ENCODE measurements around the gene NCF1.
"Not testable (repeated sequence)": the region's sequence is repeated elsewhere in the genome, so short reads cannot be mapped to it uniquely, and the experiment has no call there.

The NCF1 gene

DNA sequence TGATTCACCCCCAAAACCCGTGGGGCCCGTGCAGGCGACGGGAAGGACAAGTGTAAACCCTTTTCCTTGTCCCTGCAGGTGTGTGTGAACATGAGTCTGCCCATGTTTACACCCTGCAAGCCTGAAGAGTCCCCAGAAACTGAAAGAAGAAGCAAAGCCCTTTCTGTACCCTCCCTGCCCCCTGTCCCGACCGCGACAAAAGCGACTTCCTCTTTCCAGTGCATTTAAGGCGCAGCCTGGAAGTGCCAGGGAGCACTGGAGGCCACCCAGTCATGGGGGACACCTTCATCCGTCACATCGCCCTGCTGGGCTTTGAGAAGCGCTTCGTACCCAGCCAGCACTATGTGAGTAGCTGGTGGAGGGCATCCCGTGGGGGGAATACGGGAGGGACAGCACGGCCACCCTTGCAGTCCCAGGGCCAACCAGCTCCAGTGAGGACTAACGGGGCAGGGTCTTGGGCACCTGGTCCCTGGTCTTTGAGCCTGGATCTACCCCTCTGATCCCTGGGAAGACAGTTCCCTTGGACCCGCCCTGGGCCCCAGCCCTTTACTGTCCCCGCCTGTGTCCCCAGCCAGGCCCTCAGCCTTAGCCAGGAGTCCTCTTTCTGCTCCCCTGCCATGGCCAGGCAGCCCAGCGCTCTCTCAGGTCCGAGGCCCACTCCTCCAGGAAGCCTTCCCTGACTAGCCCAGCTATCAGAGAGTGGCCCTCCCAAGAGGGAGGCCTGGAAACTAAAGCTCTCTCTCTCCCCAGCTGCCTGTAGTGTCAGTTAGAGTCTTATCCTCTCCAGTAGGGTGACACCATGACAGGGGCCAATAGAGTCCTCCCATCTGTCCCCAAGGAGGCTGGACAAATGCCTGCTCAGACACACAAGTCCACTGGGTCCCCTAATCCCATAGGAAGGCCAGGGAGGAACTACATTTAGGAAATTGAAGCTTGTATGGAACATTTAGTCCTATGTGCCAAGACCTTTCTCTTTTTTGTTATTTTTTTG lies at the start of gene NCF1:
Gene NCF1 (plus strand): TSS at position 252 of the 991 bp plus-strand sequence. CDS start 21 bp downstream, at position 273.
- not testable (repeated sequence) for DNase-seq

DNA sequence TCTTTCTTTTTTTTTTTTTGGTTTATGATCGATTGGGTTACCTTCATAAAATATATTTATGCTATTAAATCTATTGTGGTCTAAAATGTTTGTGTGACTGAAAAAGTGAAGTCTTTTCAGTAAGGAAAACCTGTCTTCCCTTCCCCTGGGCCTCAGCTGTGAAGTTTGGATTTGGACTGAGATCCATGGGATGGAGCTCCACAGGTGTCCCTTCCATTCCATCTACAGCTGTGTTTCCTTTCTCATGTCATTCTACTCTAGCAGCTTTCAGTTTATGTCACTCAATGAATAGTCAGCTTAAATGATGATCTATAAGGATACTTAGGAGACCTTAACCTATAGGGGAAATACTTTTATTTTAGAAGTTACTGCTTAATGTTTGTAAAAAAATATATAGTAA lies 48.0 kb upstream of the NCF1 start:
- DNase-seq = no peak

DNA sequence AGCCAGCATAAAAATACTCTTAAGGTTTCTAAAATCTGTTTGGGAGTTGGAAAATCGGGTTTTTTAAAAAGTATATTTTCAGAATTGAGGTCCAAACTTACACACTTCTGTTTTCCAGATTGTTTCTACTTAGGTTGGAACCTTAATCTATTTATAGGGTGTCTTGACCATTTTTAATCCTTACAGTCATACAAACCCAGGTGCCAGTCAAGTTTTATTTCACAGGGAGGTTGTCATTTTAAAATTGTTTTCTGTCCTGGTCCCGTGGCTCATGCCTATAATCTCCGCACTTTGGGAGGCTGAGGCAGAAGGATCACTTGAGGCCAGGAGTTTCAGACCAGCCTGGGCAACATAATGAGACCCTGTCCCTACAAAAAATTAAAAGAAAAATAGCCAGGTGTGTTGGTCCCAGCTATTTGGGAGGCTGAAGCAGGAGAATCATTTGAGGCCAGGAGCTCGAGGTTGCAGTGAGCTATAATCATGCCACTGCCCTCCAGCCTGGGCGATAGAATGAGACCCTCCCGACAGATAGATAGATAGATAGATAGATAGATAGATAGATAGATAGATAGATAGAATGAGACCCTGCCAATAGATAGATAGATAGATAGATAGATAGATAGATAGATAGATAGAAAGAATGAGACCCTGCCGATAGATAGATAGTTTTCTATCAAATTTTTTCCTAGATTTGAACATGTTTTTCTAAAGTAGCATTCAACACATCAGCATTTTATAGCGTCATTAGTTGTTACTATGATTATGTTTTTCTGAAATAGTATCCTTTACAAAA lies 47.3 kb upstream of the NCF1 start:
- no peak for DNase-seq

DNA sequence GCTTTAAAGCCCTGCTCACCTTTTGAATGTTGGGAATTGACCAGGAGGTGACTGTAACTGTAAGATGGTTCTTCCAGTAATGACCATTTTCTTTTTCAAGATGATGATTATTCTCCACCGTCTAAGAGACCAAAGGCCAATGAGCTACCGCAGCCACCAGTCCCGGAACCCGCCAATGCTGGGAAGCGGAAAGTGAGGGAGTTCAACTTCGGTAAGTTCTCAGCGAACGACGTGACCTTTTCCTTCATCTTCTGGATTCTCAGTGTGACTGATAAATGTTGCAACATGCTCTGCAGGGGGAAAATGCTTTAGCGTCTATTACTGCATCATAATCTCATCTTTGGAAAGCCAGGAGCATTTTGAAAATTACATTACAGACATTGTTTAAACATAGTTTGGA lies 45.1 kb upstream of the NCF1 start:
- not testable (repeated sequence) for DNase-seq

DNA sequence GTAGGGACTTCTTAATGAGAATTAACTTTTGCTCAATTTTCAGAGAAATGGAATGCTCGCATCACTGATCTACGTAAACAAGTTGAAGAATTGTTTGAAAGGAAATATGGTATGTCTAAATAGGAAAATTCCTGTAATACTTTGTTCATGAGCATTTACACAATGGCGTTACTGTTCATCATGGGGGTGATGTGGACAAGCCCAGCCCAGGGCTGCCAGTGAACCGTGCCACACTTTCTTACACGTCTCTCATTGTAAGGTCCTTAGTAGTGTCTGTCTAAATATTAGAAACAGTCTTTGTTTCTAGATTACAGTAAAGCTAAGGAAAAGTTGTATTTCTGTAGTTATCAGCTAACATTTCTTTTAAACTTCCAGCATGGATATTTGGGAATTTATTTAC lies 43.6 kb upstream of the NCF1 start:
- DNase-seq = not testable (repeated sequence)

DNA sequence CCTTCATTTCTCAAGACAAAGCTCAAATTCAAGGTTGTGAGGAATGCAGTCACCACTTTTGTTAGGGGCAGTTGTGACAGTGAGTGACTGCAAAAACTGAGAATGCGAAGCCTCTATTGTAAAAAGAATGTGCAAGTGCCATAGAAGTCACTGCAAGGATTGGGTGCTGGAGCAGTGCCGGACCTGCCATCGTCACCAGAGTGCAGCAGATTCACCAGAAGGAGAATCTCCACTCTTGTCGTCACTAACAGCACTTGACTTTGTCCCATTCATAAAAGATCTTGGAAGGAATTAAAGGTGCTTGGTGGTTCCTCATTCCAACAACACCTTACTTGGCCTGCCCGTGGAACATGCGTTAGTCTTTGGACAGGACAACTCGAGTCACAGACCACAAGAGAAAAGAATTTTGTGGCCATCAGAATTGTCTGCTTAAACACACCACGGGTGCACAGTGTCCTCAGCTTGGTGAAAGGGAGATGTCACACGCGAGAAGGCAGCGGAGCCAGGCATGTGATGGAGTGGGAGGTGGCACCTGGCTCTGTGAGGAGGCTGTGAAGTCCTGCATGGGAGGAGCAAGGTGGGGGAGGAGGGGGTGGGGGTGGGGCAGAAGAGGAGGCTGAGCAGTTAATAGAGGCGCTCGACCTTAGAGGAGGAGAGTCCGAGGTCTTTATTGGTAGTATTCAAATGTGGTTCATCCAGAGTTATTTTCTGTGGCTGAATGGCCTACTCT lies 33.7 kb upstream of the NCF1 start:
- not testable (repeated sequence) for DNase-seq

DNA sequence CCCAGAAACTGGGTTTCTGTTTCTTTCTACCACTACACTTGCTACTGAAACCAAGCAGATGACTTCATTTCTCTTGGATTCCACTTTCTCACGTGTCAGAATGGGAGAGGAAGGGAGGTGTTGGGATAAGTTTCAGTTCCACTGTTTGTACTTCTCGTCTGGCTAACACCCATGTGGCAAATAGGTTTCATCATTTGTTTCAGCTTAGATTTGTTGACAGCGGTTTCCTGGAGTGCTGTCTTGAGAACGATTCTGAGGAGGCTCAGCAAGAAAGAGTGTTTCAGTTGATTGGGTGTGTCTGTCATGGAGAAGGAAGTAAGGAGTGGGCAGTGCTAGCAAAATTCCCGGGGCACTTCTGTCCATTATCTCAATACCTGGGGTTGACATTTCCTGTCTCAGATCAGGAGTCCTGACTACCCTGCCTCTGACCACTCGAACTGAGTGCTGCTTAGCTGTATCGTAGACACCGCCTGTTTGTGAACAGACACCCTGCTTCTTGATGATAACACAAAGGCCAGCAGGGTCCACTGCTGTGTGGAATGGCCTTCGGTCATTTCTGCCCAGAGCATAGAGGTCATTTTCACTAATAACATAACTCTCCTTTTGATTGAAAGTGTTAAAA lies 29.8 kb upstream of the NCF1 start:
- not testable (repeated sequence) for DNase-seq

DNA sequence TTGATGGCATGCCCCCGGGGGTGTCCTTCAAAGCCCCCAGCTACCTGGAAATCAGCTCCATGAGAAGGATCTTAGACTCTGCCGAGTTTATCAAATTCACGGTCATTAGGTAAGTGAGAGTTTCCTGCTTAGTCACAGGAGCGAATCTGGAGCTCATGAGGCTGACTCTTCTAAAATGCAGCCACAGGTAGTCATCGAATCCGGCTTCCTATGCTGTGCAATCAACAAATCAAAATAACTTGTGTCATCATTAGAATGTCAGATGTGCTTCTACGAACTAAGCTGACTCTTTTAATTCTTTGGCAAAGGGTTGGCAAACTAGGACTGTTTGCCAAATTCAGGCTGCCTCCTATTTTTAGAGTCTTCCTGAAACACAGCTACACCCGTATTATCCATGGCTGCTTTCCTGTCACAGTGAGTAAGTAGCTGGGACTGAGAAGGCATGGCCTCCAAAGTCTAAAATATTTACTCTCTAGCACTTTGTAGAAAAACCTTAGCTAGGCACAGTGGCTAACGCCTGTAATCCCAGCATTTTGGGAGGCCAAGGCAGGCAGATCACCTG lies 19.8 kb upstream of the NCF1 start:
- DNase-seq = not testable (repeated sequence)

DNA sequence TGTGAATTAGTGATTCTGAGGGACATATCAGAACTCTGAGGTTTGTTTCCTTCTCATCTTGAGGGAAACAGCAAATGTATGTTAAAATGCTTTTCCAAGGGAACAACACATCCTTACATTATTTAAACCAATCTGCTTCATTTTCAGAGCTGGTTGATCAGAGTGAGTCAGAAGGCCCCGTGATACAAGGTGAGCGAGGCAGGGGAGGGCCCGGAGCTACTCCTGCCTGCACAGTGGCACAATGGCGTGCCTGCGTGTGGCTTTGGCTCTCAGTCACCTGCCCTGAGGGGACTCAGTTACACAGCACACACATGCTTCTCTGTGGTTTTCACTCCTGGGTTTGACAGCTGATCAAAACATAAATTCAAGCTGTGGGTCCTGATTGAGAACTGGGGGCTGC lies 17.1 kb upstream of the NCF1 start:
- not testable (repeated sequence) for DNase-seq

DNA sequence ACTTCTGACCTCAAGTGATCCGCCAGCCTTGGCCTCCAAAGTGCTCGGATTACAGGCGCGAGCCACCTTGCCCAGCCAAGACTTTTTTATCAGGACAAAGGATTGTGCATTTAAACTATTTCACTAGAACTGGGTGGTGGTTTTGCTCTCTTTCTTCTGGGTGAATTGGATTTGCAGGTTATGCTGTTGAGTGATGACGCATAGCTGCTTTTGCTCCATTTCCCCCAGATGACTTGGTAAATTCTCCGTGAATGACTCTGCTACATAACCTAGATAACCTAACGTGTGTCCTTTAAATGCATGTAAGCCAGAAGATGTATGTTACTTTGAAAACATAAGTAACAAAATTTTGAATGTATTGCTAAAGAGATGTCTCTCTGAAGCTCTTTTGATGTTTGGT lies 15.5 kb upstream of the NCF1 start:
- not testable (repeated sequence) for DNase-seq

DNA sequence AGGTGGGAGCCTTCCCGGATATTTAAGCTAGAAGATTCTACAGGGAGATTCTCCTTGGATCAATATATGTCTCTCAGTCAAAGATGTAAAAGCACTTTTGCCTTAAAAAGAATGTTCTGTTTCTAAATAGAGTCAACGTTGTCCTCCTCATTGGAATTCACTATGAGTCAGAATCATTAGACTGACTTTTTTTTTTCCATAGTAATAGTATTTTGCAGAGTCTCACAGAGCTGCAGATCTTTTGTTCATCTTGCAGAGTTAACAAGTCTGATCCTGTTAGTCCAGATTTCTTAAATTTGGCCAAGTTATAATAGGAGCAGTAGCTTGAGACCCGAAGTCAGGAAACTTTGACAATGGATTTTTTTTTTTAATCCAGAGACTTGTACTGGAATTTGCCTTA lies 14.8 kb upstream of the NCF1 start:
- DNase-seq = not testable (repeated sequence)

DNA sequence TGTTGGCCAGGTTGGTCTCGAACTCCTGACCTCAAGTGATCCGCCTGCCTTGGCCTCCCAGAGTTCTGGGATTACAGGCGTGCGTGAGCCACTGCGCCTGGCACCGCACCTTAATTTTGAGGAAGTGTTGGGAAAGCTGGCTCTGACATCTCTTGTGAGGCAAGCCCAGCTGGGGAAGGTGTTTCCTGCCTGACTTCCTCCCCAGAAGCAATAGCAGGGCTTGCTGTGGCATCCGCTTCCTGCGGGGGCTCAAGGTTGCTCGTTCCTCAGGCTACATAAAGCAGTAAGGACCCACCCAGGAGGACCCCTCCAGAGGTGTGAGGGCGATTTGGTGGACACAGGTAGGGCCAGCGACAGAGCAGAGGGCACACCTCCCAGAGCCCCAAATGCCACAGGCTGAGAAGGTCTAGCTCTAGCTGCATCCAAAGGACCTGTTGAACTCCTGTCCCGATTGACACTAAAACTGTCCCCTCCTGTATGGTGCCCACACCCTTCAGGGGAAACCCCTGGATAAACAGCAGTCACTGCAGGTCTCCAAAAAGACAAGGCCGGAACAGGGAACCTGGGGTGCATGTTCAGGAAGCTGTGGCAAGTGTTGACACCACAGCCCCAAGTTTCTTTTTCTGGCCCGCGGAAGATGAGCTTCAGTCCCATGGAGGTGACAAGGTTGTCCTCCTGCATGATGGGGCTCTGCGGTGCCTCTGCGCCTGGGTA lies 8.4 kb upstream of the NCF1 start:
- not testable (repeated sequence) for DNase-seq

DNA sequence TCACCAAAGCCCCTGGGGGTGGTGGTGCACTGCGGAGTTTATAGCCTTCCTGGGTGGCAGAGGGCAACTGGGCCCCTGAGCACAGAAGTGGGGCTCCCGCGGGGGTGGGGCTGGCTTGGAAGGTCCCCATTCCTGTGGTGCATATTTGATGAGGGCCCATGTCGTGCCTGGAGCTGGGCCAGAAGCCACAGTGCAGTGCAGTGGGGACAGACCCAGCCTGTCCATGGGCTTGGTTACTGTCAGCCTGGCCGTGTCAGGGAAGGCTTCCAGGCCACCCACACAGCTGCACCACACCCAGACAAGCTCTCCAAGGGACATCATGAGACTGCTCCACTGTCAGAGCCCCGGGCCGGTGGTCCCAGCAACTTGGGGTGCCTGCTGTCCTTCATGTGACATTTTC lies 7.3 kb upstream of the NCF1 start:
- DNase-seq = not testable (repeated sequence)

DNA sequence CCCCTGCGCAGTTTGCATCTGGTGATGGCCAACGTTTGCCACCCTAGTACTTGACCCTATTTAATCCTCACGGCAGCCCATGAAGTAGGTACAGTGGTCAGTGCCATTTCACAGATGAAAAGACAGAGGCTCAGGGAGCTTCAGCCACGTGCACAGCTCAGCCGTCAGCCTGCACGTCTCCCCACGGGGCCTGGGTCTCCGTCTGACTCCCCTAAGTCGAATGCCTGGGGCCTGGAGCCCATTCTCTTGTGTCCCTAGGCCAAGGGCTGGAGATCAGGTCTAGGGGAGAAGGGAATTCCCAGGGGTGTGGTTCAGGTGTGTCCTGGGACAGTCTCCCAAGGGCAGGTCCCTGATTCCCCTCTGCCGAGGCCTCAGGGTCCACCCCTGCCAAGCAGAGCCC lies 6.8 kb upstream of the NCF1 start:
- DNase-seq = not testable (repeated sequence)

DNA sequence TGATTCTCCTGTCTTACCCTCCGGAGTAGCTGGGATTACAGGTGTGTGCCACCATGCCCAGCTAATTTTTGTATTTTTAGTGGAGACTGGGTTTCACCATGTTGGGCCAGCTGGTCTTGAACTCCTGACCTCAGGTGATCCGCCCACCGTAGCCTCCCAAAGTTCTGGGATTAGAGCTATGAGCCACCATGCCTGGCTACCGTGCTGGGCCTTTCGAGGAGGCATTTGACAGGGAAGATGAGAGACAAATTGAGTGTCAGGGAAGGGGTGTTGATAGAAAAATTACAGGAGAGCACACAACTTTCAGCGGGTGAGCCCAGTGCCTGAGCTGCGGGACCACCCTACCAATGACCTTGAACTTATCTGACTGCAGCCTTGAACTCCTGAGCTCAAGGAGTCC lies 3.7 kb upstream of the NCF1 start:
- DNase-seq = not testable (repeated sequence)

DNA sequence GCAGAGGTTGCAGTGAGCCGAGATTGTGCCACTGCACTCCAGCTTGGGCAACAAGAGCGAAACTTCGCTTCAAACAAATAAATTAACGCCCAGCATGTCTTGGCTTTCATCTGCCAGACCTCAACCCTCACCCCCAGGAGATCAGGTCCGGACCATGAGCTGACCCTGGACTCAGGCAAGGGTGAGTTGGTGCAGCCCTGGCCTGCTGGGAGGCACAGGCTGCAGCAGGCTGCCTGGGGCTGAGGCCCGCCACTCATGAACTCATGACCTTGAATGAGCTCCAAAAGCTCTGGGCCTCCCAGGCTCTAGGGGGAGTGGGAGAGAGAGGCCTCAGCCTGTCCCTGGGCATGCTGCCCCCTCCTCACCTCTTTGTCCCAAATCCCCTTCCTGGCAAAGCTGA lies 1.7 kb upstream of the NCF1 start:
- DNase-seq = not testable (repeated sequence)

DNA sequence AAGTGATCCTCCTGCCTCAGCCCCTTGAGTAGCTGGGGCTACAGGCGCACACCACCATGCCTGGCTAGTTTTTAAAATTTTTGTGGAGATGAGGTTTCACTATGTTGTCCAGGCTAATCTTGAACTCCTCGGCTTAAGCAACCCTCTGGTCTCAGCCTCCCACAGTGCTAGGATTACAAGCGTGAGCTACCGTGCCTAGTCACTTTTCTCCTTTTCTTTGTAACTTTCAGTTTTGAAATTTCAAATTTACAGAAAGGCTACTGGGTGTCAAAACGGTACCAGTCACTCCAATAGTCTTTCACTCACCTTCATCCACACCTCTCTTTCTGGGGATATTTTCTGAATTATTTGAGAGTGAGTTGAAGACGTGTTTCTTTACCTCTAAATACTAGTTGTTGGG lies 1.3 kb downstream of the NCF1 start:
- not testable (repeated sequence) for DNase-seq

DNA sequence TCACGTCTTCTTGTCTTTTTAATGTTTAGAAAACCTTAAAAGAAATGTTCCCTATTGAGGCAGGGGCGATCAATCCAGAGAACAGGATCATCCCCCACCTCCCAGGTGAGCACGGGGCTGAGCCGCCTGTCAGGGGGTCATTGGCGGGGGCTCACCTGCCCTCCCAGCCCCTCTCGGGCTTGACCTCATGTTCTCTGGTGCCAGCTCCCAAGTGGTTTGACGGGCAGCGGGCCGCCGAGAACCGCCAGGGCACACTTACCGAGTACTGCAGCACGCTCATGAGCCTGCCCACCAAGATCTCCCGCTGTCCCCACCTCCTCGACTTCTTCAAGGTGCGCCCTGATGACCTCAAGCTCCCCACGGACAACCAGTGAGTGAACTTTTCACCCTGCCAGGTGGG lies 5.2 kb downstream of the NCF1 start:
- not testable (repeated sequence) for DNase-seq

DNA sequence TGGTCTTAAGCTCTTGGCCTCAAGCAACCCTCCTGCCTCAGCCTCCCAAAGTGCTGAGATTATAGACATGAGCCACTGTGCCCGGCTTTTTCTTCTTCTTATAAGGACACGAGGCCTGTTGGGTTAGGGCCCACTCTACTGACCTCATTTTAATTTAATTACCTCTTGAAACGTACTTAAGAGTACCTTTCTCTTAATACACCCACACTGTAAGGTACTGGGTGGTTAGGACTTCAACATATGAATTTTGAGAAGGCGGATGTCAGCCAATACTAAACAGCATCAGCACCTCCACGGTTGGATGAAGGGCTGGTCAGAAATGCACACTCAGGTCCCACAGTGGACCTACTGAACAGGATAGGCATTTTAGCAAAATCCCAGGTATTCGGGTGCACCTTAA lies 7.9 kb downstream of the NCF1 start:
- not testable (repeated sequence) for DNase-seq

DNA sequence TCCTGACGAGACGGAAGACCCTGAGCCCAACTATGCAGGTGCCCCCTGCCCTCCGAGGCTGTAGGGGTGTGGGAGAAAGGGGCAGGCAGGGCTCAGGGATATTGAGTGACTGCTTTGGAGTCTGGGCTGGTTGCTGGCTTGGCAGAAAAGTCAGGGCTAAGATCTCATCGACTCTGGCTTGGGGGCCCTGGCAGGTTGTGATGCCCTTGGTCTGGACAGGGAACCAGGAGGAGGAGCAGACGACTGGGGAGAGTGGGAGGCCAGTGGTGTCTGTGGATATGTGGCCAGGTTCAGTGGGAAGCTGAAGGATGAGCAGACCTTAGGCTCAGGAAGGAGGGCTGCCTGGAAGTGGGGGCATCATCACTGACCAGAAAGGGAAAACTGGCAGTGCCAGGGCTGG lies 9.8 kb downstream of the NCF1 start:
- DNase-seq = not testable (repeated sequence)
